ENCODE data around the gene AKNA.

DNA sequence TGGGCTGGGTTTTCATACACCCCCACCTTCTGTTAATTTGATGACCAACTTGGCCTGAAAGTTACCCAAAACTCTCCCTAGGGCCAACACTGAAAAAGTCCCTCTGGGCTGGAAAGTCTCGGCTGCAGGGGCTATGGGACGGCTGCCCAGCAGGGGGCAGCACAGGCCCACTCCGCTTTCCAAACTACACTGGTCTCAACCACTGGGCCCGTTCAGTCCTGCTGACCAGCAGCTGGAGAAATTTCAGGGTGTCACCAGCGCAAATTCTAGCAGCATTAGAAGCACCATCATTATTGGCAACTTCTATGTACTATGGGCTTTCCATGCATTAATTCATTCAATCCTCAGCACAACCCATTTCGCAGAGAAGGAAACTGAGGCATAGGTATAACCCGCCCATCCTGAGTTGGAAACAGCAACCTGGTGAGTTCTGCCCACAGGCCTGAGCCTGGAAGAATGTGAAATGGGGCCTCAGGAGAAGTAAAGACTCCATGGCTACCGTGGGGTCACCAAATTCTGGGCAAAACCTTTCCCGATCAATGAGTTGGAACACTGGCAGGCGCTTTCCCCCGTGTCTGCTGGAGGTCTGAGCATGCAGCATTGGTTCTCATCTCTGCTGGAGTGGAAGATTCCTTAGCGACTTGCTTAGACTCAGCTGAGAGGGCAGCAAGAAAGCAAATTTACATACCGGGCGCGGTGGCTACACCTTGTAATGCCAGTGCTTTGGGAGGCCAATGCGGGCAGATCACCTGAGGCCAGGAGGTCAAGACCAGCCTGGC, 48.5 kb downstream of the AKNA start:
- TF ChIP-seq SIN3A (IDR thresholded peaks at IDR 0.05; ENCODE audit: borderline replicate concordance, insufficient read depth, low read length) (no peak), TAF1 (IDR thresholded peaks at IDR 0.05; ENCODE audit: borderline replicate concordance, insufficient read depth, low read length) (no peak), POLR2AphosphoS5 (IDR thresholded peaks at IDR 0.05; ENCODE audit: low read depth, low read length) (no peak)

Data from PFSK-1 (cell line).